SK-N-SH (cell line): ENCODE data around the gene MAP2. TPM values are rescaled to one million over a fixed set of nuclear protein-coding genes. Genes with fewer than 3 reads are reported as not detected.

Source experiments
- ELF1 ChIP-seq: IDR thresholded peaks from 2 replicates; pipeline ENCODE4 v1.4.0; 2012
- EP300 ChIP-seq, 2 experiments: IDR thresholded peaks; 2 replicates each; pipeline versions ENCODE4 v1.4.0 to v1.6.1; 2012; ENCODE audit warnings: borderline replicate concordance in 1 of 2, low read depth in 1 of 2, low read length in 1 of 2
- EZH2phosphoT487 ChIP-seq: fragments of 200-600 bp; sonication (generic); IDR thresholded peaks from 2 replicates; pipeline ENCODE4 v1.6.1; 2017; ENCODE audit warnings: low read depth, mixed run types, mild to moderate bottlenecking, antibody characterized with exemption, moderate library complexity, borderline replicate concordance
- FOXJ3 ChIP-seq: sonication (generic); formaldehyde crosslinking; IDR thresholded peaks from 2 replicates; pipeline ENCODE4 v1.5.1; 2020; ENCODE audit warnings: mild to moderate bottlenecking, missing genetic modification reagents
- GABPA ChIP-seq: IDR thresholded peaks from 2 replicates; pipeline ENCODE4 v1.4.0; 2012; ENCODE audit warnings: low read depth, mild to moderate bottlenecking
- JUND ChIP-seq: IDR thresholded peaks from 2 replicates; pipeline ENCODE4 v1.4.0; 2012
- MEF2A ChIP-seq: IDR thresholded peaks from 2 replicates; pipeline ENCODE4 v1.4.0; 2012; ENCODE audit warnings: low read depth, borderline replicate concordance
- MXI1 ChIP-seq: IDR thresholded peaks from 2 replicates; pipeline ENCODE4 v1.6.1; 2012; ENCODE audit warnings: mild to moderate bottlenecking, low read depth, low read length, improper control_type of control experiment
- NFIC ChIP-seq: IDR thresholded peaks from 2 replicates; pipeline ENCODE4 v1.4.0; 2012; ENCODE audit warnings: borderline replicate concordance
- NRF1 ChIP-seq: IDR thresholded peaks from 2 replicates; pipeline ENCODE4 v1.6.1; 2012; ENCODE audit warnings: low read depth, mild to moderate bottlenecking, low read length
- POLR2AphosphoS5 ChIP-seq: IDR thresholded peaks from 2 replicates; pipeline ENCODE4 v1.6.1; 2012; ENCODE audit warnings: low read depth, low read length
- RAD21 ChIP-seq: IDR thresholded peaks from 2 replicates; pipeline ENCODE4 v1.6.1; 2012; ENCODE audit warnings: mild to moderate bottlenecking, low read length
- RCOR1 ChIP-seq: fragments of 150-350 bp; IDR thresholded peaks from 2 replicates; pipeline ENCODE4 v1.6.1; 2017; ENCODE audit warnings: antibody characterized with exemption, low read length
- RFX5 ChIP-seq: IDR thresholded peaks from 2 replicates; pipeline ENCODE4 v1.6.1; 2012; ENCODE audit warnings: mild to moderate bottlenecking, improper control_type of control experiment, low read length
- RXRA ChIP-seq: IDR thresholded peaks from 2 replicates; pipeline ENCODE4 v1.4.0; 2012; ENCODE audit warnings: low read depth, mild to moderate bottlenecking, borderline replicate concordance
- SIN3A ChIP-seq: IDR thresholded peaks from 2 replicates; pipeline ENCODE4 v1.6.1; 2012; ENCODE audit warnings: low read depth, mild to moderate bottlenecking, low read length, moderate library complexity, borderline replicate concordance
- TAF1 ChIP-seq: IDR thresholded peaks from 2 replicates; pipeline ENCODE4 v1.6.1; 2012; ENCODE audit warnings: low read depth, mild to moderate bottlenecking, low read length, moderate library complexity, borderline replicate concordance
- TEAD4 ChIP-seq: IDR thresholded peaks from 2 replicates; pipeline ENCODE4 v1.4.0; 2012; ENCODE audit warnings: mild to moderate bottlenecking, borderline replicate concordance; ENCODE audit not compliant: insufficient read depth
- YY1 ChIP-seq: IDR thresholded peaks from 2 replicates; pipeline ENCODE4 v1.4.0; 2012; ENCODE audit warnings: low read depth, mild to moderate bottlenecking
- polyA plus RNA-seq, 3 experiments: library from polyadenylated mRNA; depleted of rRNA; stranded (reverse); fragments of >200 nt; gene quantifications; 2 replicates each; pipeline ENCODE4 v1.2.3, GENCODE V29; 2012
- TF ChIP-seq, protein P1 (sequence below): IDR thresholded peaks from 2 replicates; pipeline ENCODE4 v1.4.0; 2012; ENCODE audit warnings: low read depth
- TF ChIP-seq, protein P2 (sequence below): IDR thresholded peaks from 2 replicates; pipeline ENCODE4 v1.4.0; 2012; ENCODE audit warnings: low read depth, borderline replicate concordance
- TF ChIP-seq, protein P3 (sequence below): fragments of 150-350 bp; IDR thresholded peaks from 2 replicates; pipeline ENCODE4 v1.6.1; 2016; ENCODE audit warnings: mild to moderate bottlenecking, low read depth, low read length
- TF ChIP-seq, protein P4 (sequence below): IDR thresholded peaks from 2 replicates; pipeline ENCODE4 v1.6.1; 2012; ENCODE audit warnings: mild to moderate bottlenecking, low read depth, low read length, moderate library complexity

MAP2 gene
- polyA plus RNA-seq, 1 of the 3 experiments (the other 2 are of a cell fraction) = 7.8 TPM

DNA sequence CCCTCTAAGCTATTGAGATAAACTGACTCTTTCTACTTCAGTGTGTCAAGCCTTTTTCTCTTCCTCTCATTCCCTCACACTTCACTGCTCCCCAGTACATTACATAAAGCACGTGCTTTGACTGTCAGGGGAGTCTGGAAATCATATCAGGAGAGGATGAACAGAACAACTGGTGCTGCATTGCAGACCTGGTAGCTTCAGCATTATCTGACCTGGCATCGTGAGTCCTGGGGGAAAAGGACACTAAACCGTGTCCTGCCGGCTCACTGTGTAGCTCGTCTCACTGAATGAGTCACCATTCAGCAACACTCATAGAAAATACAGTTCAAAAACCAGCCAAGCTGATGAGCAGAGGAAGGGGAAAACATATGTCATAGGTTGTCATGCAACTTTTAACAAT lies 239.3 kb downstream of the MAP2 start (continued):
- TF ChIP-seq, protein P1, sequence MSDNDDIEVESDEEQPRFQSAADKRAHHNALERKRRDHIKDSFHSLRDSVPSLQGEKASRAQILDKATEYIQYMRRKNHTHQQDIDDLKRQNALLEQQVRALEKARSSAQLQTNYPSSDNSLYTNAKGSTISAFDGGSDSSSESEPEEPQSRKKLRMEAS = peak; percentile 94
- TF ChIP-seq EP300 (IDR thresholded peaks at IDR 0.05; ENCODE audit: borderline replicate concordance in 1 of 2, low read depth in 1 of 2, low read length in 1 of 2) (peak; percentile 47 to 98; a peak in 3 of 4 replicates), RCOR1 (peak; percentile 100), JUND (peak; percentile 70), TAF1 (no peak), TEAD4 (no peak), NRF1 (no peak), RAD21 (peak; percentile 46), RFX5 (peak; percentile 84; the same call in 1 of the 2 replicates), MXI1 (peak; percentile 100), EZH2phosphoT487 (no peak), SIN3A (peak; percentile 75; the same call in 1 of the 2 replicates), YY1 (no peak), FOXJ3 (CRISPR knock-in tag) (peak; percentile 97), MEF2A (no peak), NFIC (no peak; the same call in 1 of the 2 replicates), GABPA (no peak), POLR2AphosphoS5 (peak; percentile 64; the same call in 1 of the 2 replicates), ELF1 (no peak), RXRA (no peak)
- TF ChIP-seq, protein P2, sequence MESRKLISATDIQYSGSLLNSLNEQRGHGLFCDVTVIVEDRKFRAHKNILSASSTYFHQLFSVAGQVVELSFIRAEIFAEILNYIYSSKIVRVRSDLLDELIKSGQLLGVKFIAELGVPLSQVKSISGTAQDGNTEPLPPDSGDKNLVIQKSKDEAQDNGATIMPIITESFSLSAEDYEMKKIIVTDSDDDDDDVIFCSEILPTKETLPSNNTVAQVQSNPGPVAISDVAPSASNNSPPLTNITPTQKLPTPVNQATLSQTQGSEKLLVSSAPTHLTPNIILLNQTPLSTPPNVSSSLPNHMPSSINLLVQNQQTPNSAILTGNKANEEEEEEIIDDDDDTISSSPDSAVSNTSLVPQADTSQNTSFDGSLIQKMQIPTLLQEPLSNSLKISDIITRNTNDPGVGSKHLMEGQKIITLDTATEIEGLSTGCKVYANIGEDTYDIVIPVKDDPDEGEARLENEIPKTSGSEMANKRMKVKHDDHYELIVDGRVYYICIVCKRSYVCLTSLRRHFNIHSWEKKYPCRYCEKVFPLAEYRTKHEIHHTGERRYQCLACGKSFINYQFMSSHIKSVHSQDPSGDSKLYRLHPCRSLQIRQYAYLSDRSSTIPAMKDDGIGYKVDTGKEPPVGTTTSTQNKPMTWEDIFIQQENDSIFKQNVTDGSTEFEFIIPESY = no peak
- TF ChIP-seq, protein P3, sequence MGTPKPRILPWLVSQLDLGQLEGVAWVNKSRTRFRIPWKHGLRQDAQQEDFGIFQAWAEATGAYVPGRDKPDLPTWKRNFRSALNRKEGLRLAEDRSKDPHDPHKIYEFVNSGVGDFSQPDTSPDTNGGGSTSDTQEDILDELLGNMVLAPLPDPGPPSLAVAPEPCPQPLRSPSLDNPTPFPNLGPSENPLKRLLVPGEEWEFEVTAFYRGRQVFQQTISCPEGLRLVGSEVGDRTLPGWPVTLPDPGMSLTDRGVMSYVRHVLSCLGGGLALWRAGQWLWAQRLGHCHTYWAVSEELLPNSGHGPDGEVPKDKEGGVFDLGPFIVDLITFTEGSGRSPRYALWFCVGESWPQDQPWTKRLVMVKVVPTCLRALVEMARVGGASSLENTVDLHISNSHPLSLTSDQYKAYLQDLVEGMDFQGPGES = no peak
- TF ChIP-seq, protein P4, sequence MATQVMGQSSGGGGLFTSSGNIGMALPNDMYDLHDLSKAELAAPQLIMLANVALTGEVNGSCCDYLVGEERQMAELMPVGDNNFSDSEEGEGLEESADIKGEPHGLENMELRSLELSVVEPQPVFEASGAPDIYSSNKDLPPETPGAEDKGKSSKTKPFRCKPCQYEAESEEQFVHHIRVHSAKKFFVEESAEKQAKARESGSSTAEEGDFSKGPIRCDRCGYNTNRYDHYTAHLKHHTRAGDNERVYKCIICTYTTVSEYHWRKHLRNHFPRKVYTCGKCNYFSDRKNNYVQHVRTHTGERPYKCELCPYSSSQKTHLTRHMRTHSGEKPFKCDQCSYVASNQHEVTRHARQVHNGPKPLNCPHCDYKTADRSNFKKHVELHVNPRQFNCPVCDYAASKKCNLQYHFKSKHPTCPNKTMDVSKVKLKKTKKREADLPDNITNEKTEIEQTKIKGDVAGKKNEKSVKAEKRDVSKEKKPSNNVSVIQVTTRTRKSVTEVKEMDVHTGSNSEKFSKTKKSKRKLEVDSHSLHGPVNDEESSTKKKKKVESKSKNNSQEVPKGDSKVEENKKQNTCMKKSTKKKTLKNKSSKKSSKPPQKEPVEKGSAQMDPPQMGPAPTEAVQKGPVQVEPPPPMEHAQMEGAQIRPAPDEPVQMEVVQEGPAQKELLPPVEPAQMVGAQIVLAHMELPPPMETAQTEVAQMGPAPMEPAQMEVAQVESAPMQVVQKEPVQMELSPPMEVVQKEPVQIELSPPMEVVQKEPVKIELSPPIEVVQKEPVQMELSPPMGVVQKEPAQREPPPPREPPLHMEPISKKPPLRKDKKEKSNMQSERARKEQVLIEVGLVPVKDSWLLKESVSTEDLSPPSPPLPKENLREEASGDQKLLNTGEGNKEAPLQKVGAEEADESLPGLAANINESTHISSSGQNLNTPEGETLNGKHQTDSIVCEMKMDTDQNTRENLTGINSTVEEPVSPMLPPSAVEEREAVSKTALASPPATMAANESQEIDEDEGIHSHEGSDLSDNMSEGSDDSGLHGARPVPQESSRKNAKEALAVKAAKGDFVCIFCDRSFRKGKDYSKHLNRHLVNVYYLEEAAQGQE = peak; percentile 40; the same call in 1 of the 2 replicates
